ENCODE results near the gene KCTD20. TPM values are rescaled to one million over a fixed set of nuclear protein-coding genes. Genes with fewer than 3 reads are reported as not detected.

KCTD20 gene
- total RNA-seq, 1 experiment from 2014 or later, result 41.6 TPM

DNA sequence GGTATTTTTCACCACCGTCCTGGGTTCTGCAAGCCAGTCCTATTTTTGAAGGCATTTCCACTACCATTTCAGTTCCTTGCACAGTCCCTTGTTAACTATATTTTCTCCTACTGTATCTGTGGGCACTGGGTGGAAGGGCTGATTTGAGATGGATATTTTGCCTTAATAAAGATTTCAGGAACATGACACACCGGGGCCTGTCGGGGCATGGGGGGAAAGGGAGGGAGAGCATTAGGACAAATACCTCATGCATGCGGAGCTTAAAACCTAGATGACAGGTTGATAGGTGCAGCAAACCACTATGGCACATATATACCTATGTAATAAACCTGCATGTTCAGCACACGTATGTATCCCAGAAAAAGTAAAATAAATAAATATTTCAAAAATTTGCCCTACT, 82.1 kb downstream of the KCTD20 start:
- H3K4me3 ChIP-seq (ENCODE audit: low read depth in 2 of 2, low read length in 2 of 2), result no peak overlapping the region
- in situ Hi-C loops (cut with HindIII; ENCODE audit: low pct_unique_long_range_greater_than_20kb, low sequenced_read_pairs) (no loop called here), intact Hi-C loops (cut with micrococcal nuclease; ENCODE audit: unreplicated experiment) (no loop called here)
- POLR2A ChIA-PET, result interaction anchor here (0.7 kb wide), 1 partner anchor 7 kb away, joined by 10 read pairs; no protein-coding TSS in a partner anchor
- H3K4me1 ChIP-seq (ENCODE audit: control insufficient read depth, insufficient read depth, low read length), result no peaks in the 10 kb centered on the region
- no peak overlapping the region for H3K27ac ChIP-seq (ENCODE audit: low read length)
- no peak for ATAC-seq
- no TSS peak for BruUV-seq (replicated peaks)
- TF ChIP-seq, protein P1, sequence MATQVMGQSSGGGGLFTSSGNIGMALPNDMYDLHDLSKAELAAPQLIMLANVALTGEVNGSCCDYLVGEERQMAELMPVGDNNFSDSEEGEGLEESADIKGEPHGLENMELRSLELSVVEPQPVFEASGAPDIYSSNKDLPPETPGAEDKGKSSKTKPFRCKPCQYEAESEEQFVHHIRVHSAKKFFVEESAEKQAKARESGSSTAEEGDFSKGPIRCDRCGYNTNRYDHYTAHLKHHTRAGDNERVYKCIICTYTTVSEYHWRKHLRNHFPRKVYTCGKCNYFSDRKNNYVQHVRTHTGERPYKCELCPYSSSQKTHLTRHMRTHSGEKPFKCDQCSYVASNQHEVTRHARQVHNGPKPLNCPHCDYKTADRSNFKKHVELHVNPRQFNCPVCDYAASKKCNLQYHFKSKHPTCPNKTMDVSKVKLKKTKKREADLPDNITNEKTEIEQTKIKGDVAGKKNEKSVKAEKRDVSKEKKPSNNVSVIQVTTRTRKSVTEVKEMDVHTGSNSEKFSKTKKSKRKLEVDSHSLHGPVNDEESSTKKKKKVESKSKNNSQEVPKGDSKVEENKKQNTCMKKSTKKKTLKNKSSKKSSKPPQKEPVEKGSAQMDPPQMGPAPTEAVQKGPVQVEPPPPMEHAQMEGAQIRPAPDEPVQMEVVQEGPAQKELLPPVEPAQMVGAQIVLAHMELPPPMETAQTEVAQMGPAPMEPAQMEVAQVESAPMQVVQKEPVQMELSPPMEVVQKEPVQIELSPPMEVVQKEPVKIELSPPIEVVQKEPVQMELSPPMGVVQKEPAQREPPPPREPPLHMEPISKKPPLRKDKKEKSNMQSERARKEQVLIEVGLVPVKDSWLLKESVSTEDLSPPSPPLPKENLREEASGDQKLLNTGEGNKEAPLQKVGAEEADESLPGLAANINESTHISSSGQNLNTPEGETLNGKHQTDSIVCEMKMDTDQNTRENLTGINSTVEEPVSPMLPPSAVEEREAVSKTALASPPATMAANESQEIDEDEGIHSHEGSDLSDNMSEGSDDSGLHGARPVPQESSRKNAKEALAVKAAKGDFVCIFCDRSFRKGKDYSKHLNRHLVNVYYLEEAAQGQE (IDR thresholded peaks at IDR 0.05; ENCODE audit: insufficient read depth in 1 of 2, low read depth in 2 of 2, low read length in 1 of 2), result no peak
- no peak for TF ChIP-seq SIN3A (IDR thresholded peaks at IDR 0.05; ENCODE audit: borderline replicate concordance, insufficient read depth, low read depth, low read length)
- TF ChIP-seq POLR2AphosphoS5 (IDR thresholded peaks at IDR 0.05; ENCODE audit: low read depth, low read length), result no peak
- no peak for TF ChIP-seq CTCF (IDR thresholded peaks at IDR 0.05)
- TF ChIP-seq TCF7L2 (IDR thresholded peaks at IDR 0.05; ENCODE audit: low read depth, low read length), result no peak
- no peaks in the 10 kb centered on the region for H3K27me3 ChIP-seq (ENCODE audit: control insufficient read depth, insufficient read depth, low read length)
- CTCF ChIA-PET, result no interaction called here
- H3K36me3 ChIP-seq (ENCODE audit: control insufficient read depth, insufficient read depth, low read length), result peaks cover 17% of the 10 kb centered on the region; the same call in 1 of the 2 replicates
- H3K9me3 ChIP-seq (ENCODE audit: control insufficient read depth, insufficient read depth, low read depth, low read length), result no peaks in the 10 kb centered on the region
- no peak for DNase-seq (ENCODE audit: low read depth, low spot score)

GRCh38 chr6:36525346-36525745, 82.5 kb downstream of the KCTD20 start:
- DNase-seq (ENCODE audit: low read depth, low spot score) (no peak), ATAC-seq (no peak)
- TF ChIP-seq SIN3A (IDR thresholded peaks at IDR 0.05; ENCODE audit: borderline replicate concordance, insufficient read depth, low read depth, low read length) (no peak), TCF7L2 (IDR thresholded peaks at IDR 0.05; ENCODE audit: low read depth, low read length) (no peak), CTCF (IDR thresholded peaks at IDR 0.05) (no peak)
- TF ChIP-seq, protein P1 (IDR thresholded peaks at IDR 0.05; ENCODE audit: insufficient read depth in 1 of 2, low read depth in 2 of 2, low read length in 1 of 2), result no peak
- H3K27me3 ChIP-seq (ENCODE audit: control insufficient read depth, insufficient read depth, low read length), result no peaks in the 10 kb centered on the region
- H3K4me3 ChIP-seq (ENCODE audit: low read depth in 2 of 2, low read length in 2 of 2), result no peak overlapping the region
- in situ Hi-C loops (cut with HindIII; ENCODE audit: low pct_unique_long_range_greater_than_20kb, low sequenced_read_pairs), result no loop called here
- peaks cover 17% of the 10 kb centered on the region; the same call in 1 of the 2 replicates for H3K36me3 ChIP-seq (ENCODE audit: control insufficient read depth, insufficient read depth, low read length)
- ChIA-PET POLR2A (no interaction called here), CTCF (no interaction called here)
- intact Hi-C loops (cut with micrococcal nuclease; ENCODE audit: unreplicated experiment), result no loop called here
- no peak overlapping the region for H3K27ac ChIP-seq (ENCODE audit: low read length)
- H3K4me1 ChIP-seq (ENCODE audit: control insufficient read depth, insufficient read depth, low read length), result no peaks in the 10 kb centered on the region
- BruUV-seq (replicated peaks), result no TSS peak
- H3K9me3 ChIP-seq (ENCODE audit: control insufficient read depth, insufficient read depth, low read depth, low read length), result no peaks in the 10 kb centered on the region

All from Panc1 (cell line).